NB4 (cell line): ENCODE data around the gene PTPN6.

Source experiments
- CTCF ChIP-seq: IDR thresholded peaks from one replicate; pipeline ENCODE4 v1.5.1; 2012; ENCODE audit warnings: low read depth, low read length
- POLR2A ChIP-seq: IDR thresholded peaks from 2 replicates; pipeline ENCODE4 v1.6.1; 2011; ENCODE audit warnings: mild to moderate bottlenecking; ENCODE audit not compliant: insufficient read length; ENCODE audit errors: extremely low read depth

DNA sequence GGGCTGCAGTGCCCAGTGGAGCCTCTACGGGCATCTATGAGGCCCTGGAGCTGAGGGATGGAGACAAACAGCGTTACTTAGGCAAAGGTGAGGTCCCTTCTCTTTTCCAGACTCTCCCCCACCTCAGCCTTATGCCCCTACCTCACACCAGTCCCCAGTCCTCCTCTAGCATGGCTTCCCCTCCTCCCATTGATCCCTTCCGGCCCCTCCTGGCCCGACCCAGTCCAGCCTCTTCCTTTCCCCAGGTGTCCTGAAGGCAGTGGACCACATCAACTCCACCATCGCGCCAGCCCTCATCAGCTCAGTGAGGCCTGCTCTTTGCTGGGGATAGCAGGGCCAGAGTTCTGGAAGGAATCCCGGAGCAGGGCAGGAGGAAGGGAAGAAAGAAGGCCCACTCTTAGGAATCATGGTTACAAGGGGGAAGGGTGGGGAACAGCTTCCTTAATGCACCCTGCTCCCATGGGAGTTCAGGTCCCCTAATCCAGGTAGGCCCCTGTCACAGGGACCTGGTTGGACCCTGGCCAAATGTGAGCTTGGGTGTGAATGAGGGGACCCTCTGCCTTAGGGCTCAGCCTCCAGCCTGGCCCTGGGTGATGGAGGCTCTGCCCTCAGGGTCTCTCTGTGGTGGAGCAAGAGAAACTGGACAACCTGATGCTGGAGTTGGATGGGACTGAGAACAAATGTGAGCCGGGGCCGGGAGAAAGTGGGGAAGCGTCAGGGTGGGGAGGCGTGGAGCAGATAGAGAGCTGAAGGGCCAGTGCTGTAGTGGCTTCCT lies 34.5 kb upstream of the PTPN6 start:
- TF ChIP-seq CTCF (no peak), POLR2A (no peak)
